GM19099 (cell line): ENCODE results near the gene WWC2.
A peak's percentile ranks its signal among the peaks of the same experiment; 100 is the strongest.

Experiments used
- POLR2A ChIP-seq: IDR thresholded peaks from 3 replicates; pipeline ENCODE4 v1.6.1; 2011; ENCODE audit warnings: low read depth; ENCODE audit not compliant: insufficient read length; ENCODE audit errors: extremely low read depth

Gene WWC2

DNA sequence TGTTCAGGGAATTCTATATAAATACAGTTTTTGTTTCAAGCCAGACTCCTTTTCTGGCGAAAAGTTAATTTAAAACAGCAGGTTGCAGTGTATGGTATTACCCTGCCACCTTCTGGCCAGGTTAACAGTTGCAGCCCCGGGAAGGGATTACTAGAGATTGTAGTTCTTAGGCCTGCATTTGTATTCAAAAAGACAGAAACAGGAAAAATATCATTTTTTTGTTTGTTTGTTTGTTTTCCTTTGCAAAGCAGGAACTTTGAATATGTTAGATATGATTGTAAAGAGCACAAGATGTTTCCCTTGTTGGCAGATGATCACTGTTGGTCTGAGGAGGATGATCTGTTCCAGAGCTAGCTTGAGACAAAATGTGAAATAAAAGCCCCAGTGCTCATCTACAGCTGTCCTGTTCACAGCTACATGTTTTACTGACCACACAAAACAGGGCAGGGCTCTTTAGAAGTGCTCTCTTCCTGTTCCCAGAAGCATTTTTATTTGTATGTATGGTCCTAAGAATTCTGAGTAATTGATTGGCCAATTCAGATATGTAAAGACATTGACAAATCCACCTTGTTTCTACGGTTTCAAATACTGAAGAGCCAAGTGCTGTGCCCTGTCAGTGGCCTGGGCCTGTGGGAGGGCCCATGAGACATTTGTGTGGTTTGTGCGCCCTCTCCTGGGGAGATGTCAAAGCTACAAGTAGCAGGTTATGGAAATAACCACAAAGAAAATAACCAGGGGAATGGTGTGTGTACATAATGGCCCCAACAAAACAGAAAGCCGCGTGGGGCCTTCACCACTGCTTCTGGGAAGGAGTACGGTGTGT is 163.1 kb downstream of the WWC2 start:
- TF ChIP-seq POLR2A, result no peak

DNA sequence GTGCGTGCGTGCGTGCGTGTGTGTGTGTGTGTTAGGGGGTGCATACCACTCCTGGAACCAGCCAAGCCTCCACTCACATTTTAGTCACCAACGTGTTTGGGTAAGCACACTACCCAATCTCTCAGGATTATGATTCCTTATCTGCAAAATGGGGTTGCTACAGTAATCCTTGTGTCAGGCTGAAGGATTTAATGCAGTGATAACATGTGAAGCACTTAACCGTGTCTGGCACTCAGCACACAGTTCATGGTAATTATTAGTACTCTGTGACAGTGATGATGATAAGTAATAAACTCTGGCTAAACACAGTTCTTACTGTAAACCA is 163.7 kb downstream of the WWC2 start:
- no peak for TF ChIP-seq POLR2A

DNA sequence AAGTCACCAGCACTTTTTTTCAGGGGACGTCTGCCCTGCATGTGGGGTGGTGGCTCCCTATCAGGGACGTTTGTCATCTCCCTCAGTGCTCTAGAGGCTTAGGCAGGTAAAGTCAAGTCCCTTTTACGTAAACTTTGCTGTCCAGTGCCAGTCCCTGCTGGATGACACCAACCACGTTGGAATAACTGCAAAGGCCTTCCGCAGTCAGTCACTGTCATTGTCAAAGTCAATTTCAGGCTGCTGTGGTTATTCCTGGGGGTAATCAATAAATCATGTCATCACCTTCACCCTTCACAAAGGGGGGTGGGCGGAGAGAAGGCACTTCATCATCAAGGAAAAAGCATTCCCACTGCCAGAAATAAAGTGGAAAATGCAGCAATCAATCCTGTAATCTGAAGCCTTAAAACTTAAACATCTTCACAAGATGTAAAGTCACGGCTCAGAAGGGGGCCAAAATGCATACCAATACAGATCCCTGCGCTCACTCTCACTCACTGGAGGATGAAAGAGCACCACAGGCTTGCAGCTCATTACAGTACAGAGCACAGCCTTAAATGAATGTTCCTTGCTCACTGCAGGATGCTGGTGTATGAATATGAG is 164.8 kb downstream of the WWC2 start:
- TF ChIP-seq POLR2A, result no peak

DNA sequence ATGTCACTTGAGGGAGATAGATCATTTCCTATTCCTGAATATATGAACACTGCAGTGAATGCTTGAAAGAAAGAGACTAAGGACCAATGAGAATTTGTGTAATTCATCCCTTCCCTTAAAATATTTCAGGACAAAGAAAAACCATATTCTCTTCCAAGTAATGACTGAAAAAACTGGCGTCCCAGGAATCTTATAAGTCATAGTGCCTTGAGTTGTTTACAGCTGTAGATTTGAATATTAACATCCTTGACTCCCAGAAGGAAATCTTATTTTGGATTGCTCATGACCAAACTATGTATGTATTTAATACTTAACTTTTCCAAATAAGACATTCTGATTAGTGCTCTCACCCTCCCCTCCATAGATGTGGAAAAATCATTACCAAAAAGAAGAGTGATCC is 165.6 kb downstream of the WWC2 start:
- no peak for TF ChIP-seq POLR2A

DNA sequence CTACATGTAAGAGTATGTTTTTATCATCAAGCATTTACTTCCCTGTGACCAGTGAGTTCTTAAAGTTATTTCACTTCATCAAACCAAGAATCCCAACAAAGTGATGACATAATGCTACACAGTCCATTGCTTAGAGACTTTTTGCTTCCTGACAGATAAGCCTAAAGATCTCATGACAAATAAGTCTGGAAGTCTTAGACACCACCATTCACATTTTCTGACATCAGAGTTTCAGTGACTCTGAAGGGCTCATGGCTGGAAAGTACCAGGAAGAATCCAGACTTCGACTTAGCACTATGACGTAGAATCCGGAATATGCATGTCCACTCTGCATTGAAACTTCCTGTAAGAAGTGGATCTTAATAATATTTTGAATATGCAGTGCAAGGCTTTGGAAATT is 167.3 kb downstream of the WWC2 start:
- TF ChIP-seq POLR2A, result no peak

DNA sequence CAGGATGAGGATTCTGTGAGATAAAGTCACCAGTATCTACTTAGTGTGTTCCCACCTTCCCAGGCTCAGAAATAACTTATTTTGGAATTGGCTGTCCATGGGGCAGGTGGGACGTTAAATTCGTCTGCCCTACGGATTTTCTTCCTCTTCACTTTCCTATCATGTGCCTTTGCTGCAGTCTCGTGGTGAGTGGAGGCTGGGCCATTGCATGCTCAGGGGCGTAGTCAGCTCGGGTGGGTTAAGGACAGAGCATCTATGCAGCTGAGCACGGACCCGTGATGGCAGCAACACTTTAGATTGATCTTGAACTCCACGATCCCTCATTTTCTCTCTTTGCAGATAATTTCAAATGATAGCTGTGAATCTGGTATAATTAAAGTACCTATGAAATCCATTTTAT is 169.5 kb downstream of the WWC2 start:
- TF ChIP-seq POLR2A, result no peak

DNA sequence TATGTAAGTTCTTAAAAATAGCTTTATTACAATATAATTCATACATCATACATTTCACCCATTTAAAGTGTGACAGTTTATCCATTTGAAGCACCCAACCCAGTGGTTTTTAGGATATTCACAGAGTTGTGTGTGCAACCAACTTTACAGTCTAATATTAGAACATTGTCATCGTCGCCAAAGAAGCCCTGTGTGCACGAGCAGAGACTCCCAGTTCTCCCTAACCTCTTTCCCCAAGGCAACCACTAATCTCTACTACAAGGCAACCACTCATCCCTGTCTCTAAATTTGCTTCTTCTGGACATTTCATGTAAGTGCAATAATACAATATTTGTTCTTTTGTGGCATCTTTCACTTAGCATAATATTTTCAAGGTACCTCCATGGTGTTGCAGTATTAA is 173.3 kb downstream of the WWC2 start:
- no peak for TF ChIP-seq POLR2A

DNA sequence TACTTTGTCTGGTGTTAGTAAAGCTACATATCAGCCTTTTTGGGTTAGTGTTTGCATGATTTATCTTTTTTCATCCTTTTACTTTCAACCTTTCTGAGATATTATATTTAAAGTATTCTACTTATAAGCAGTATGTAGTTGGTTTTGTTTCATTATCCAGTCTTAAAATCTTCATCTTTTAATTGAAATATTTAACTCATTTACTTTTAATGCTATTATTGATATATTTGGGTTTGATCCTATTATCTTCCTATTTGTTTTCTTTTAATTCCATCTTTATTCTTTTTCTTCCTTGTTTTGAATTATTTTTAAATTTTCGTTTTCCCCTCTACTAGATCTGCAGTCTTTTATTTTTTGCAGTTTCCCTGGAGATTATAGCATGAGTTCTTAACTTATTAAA is 177.0 kb downstream of the WWC2 start:
- no peak for TF ChIP-seq POLR2A

DNA sequence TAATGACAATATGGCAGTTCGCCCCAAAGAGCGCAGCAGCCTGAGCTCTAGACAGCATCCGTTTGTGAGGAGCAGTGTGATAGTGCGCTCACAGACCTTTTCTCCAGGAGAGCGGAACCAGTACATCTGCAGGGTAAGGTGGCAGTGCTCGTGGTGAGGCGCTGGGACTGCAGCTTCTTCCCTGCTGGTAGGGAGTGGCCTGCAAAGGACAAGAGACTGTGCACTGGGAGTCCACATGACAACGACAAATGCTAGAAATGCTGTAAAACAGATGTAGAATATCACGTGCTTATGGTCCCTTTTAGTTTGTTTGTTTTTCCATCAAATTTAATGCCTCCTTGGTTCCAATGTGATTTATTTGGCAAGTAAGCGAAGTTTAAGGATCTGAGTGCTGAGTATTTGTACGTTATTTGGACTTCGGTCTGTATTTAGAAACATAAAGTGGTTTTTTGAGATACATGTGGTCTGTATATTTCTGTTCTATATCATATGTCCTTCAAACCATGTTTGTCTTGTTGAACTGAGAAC is 185.3 kb downstream of the WWC2 start:
- TF ChIP-seq POLR2A, result no peak

DNA sequence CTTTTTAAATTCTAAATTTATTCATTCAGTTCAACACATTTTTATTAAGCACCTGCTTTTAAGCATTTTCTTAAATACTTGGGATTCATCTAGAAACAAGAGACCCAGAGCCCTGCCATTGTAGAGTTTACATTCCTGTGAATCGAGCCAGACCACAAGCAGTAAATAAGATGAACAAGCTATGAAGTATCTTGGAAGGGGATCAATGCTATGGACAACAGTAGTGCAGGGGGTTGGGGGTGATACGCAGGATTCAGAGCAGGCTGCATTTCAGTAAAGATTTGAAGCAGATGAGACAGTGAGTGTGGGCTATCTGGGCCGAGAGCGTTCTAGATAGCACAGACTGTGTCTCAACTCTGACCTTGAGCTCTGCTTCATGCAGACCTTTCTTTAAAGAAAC is 185.9 kb downstream of the WWC2 start:
- TF ChIP-seq POLR2A, result no peak

DNA sequence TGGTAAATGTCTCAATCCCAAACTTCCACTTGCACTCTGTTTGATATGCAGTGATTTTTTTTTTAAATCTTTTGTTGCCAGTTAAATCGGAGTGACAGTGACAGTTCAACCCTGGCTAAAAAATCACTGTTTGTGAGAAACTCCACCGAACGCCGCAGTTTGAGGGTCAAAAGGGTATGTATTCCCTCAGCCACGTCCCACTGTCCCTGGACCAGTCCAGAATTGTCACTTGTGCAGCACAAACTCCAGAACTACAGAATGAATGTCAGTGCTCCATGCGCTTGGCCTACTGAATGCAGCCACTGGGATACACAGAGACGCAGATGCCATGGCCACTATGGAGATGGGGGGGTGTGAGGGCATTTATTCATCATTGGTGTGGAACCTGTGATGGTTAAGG is 186.8 kb downstream of the WWC2 start:
- no peak for TF ChIP-seq POLR2A

DNA sequence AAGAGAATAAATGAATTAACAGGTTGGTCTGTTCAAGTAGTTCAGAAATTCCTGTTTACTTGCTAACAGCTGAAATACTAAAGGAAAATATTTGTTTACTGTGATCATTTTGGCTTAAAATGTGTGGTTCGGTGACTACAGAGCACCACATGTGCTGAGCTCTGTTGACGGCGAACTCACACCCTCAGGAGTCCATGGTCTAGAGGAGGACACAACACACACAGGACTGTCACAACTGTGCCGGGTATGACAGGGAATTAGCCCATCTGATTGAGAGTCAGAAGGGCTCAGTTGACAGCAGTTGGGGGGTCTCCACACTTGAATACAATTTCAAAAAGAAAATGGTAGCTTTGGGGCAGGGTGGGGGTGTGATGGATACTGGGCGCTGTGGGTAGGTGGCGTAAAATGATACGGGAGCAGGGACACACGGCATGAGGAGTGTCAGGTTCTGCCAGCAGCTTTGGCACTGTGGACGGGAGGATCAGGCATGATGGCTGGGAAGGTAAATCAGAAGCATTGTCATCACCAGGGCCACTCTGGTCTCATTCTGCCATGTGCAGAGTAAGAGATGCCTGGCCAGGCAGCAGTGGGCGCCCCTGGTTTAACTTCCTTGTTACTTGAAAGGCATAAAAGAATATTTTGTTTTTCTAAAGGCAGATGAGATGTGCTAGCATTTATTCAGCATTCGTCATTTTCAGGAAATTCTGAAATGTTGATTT is 187.7 kb downstream of the WWC2 start:
- TF ChIP-seq POLR2A, result no peak

DNA sequence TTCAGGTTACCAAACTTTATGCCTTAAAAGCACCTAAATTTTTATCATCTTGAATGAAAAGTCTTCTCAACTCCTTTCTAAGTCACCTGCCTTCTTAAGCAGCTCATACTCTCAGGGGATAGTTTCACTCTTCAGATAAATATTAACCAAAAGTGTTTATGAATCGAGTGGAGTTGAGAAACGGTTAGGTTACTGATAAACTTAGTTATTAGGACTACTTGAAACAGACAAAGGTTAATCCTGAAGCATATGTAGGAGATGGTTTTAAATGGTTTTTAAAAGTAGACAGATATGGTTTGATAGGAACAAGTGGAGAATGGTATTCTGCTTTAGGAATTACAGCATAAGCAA is 188.2 kb downstream of the WWC2 start:
- no peak for TF ChIP-seq POLR2A

DNA sequence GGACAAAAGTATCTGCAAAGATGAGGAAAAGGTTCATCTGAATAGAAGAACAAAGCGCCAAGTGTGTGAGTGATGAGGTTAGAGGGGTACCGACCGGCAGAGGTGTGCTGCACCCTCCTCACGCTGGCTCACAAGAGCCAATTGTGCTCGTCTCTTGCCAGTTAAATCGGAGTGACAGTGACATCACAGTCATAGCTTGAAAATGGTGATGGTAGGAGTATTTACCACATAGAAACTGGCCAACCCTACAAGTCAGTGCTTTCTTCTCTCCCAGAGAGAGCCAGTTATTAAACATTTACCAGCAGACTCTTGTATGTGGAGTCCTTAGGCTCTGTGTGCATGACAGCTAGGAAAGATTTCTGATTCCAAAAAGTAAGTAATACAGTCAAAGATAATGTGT is 188.6 kb downstream of the WWC2 start:
- TF ChIP-seq POLR2A, result peak; percentile 51

DNA sequence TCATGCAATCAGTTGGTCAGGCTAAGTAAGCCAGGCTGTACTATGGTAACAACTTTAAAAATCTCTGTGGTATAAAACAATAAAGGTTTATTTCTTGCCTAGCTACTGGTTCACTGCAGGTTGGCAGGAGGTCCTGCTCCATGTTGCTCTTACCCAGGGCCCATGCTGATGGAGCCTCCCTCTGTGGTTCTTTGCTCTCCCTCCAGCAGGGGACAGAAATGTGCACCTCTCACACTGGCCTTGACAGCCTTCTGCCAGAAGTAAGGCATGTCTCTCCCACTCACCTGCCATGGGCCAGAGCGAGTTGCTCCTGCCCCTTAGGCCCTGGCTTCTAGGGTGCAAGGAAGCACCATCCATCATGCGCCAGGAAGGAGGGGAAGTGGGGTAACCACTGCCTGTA is 189.9 kb downstream of the WWC2 start:
- TF ChIP-seq POLR2A, result no peak

DNA sequence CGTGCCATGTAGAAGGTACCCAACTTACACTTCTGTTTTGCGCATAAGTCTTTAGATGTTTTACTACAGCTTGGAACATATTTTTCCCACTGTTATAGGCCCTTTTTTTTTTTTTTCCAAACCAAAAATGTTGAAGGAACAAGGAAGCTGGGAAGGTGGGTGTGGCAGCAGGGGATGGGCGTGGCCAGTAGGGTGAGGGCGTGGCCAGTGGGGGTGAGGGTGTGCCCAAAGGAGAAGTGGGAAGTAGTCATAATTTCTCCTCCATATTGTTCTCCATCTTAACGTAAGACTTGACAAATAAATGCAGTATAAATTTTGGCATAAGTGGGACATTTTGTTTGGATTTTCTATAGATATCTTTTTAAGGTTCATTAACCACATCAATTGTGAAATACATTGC is 190.6 kb downstream of the WWC2 start:
- TF ChIP-seq POLR2A, result no peak

DNA sequence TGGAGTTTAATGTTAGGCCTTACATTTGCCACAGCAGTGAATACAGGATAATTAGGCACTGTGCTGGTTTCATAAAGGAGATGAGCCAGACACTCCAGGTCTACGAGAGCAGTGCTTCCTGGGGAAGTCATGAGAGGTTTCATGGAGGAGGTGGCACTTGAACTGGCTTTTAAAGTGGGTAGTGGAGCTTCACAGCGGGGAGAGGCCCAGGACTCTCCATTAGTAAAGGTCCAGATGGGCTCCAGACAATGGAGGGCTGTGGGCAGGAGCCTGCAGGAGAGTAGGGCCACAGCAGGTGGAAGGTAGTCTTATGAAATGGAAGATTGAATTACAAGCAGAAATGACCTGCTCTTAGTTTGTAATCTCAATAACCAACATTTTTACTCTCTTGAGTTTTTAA is 192.0 kb downstream of the WWC2 start:
- no peak for TF ChIP-seq POLR2A

DNA sequence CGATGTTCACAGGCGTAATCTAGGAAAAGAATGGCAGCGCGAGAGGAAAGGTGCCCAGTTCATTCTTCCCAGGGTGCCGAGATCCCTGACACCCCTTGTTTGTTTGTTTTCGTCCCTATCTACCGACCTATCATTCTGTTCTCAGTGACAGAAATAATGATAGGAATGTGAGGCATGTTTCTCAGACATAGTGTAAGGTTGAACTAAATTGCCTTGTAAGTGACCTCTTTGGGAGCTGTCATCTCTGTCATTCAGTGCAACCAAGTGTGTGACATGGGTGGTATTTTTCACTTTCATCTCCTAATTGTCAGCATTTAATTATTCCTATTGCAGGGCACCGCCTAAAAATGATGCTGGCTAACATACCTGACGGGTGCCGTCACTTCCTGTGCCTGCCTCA is 196.7 kb downstream of the WWC2 start:
- TF ChIP-seq POLR2A, result no peak
